ENCODE measurements around the gene SMC1B. TPM values are rescaled to one million over a fixed set of nuclear protein-coding genes. Genes with fewer than 3 reads are reported as not detected.

Gene SMC1B
- total and polyA plus RNA-seq, 2 experiments from 2014 or later: 0.10 TPM; not detected in 1

GRCh38 chr22:45458532-45458931 lies 45.1 kb upstream of the SMC1B start:
- Mint-ChIP-seq H3K36me3 (ENCODE audit: low read depth) (peaks cover 3% of the 10 kb centered on the region; the same call in 2 of the 3 replicates), H3K27ac (no peak overlapping the region), H3K27me3 (ENCODE audit: insufficient read depth, low read depth, poor library complexity) (peaks cover 5% of the 10 kb centered on the region), H3K9me3 (peaks cover 5% of the 10 kb centered on the region; the same call in 2 of the 3 replicates), H3K4me1 (no peaks in the 10 kb centered on the region), H3K4me3 (no peak overlapping the region)
- H3K9me2 ChIP-seq (ENCODE audit: insufficient read depth): no peaks in the 10 kb centered on the region
- H2AFZ ChIP-seq: no peak overlapping the region
- no peaks in the 10 kb centered on the region for H3F3A ChIP-seq (replicated peaks; ENCODE audit: low read depth)
- no peaks in the 10 kb centered on the region for H4K20me1 ChIP-seq (replicated peaks; ENCODE audit: insufficient read depth)
- no peaks in the 10 kb centered on the region for H3K27me3 ChIP-seq (ENCODE audit: insufficient read depth)
- DNase-seq (ENCODE audit: low spot score) (no peak), ATAC-seq (no peak)
- no peak overlapping the region for H3K27ac ChIP-seq (ENCODE audit: low read depth)
- H3K4me2 ChIP-seq: no peak overlapping the region
- TF ChIP-seq ETS1 (IDR thresholded peaks at IDR 0.05) (no peak), ZNF114 (CRISPR knock-in tag; IDR thresholded peaks at IDR 0.05) (no peak), POLR2AphosphoS5 (IDR thresholded peaks at IDR 0.05; ENCODE audit: low read depth) (no peak), CTCF (conservative IDR thresholded peaks at IDR 0.05; ENCODE audit: low read depth in 2 of 2) (no peak), CREB1 (CRISPR knock-in tag; IDR thresholded peaks at IDR 0.05; ENCODE audit: low read depth) (no peak), EZH2 (IDR thresholded peaks at IDR 0.05; ENCODE audit: low read depth, unreplicated experiment) (no peak), ZNF462 (CRISPR knock-in tag; IDR thresholded peaks at IDR 0.05) (no peak), JUNB (IDR thresholded peaks at IDR 0.05; ENCODE audit: unreplicated experiment) (no peak), REST (IDR thresholded peaks at IDR 0.05; ENCODE audit: unreplicated experiment) (no peak), EZH2phosphoT487 (IDR thresholded peaks at IDR 0.05; ENCODE audit: unreplicated experiment) (no peak), STAT1 (IDR thresholded peaks at IDR 0.05; ENCODE audit: unreplicated experiment) (no peak), NANOG (IDR thresholded peaks at IDR 0.05; ENCODE audit: borderline replicate concordance) (no peak)
- 0 out of 2 replicates have a peak, but pooled peaks cover 3% of the 10 kb centered on the region for H3K4me1 ChIP-seq (ENCODE audit: insufficient read depth)
- no peak overlapping the region for H3K4me3 ChIP-seq
- H3K36me3 ChIP-seq (ENCODE audit: insufficient read depth): no peaks in the 10 kb centered on the region
- no peaks in the 10 kb centered on the region for H3K79me2 ChIP-seq (replicated peaks; ENCODE audit: insufficient read depth)
